GM18873 (cell line): ENCODE measurements around the gene CELF1.
A peak's percentile ranks its signal among the peaks of the same experiment; 100 is the strongest.

Experiments used
- ATAC-seq: cut with Tn5 transposase; IDR thresholded peaks from one replicate; pipeline ENCODE4 v1.9.1; 2021; ENCODE audit warnings: mild to moderate bottlenecking, moderate library complexity, moderate number of reproducible peaks; ENCODE audit not compliant: unreplicated experiment, low FRiP score

The CELF1 gene

GRCh38 chr11:47552566-47553405, at the start of gene CELF1:
TSS of gene CELF1 (minus strand) at chr11:47553132. CDS start at chr11:47499523, 53,609 bp downstream.
- ATAC-seq, result peak; percentile 82

- ATAC-seq, result no peak
Measured at GRCh38 chr11:47599902-47600301, 47.0 kb upstream of the CELF1 start.

DNA sequence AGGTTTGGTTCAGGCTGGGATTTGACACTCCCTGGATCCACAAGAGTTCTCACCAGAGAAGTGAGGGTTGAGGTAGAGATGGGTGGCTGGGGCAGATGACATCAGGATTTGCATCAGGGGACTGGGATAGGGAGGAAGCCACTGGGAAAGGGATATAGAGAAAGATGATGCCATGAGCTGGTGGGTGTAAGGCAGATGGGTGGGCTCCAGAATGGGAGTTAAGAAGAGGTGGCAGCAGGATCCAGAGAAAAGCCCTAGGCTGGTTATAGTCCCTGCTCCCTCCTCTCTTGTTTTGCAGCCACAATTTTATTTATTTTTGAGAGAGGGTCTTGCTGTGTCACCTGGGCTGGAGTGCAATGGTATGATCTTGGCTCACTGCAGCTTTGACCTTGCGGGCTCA, 43.0 kb upstream of the CELF1 start:
- ATAC-seq, result no peak

- ATAC-seq, result no peak
Measured at GRCh38 chr11:47595029-47595428, 42.1 kb upstream of the CELF1 start.

DNA sequence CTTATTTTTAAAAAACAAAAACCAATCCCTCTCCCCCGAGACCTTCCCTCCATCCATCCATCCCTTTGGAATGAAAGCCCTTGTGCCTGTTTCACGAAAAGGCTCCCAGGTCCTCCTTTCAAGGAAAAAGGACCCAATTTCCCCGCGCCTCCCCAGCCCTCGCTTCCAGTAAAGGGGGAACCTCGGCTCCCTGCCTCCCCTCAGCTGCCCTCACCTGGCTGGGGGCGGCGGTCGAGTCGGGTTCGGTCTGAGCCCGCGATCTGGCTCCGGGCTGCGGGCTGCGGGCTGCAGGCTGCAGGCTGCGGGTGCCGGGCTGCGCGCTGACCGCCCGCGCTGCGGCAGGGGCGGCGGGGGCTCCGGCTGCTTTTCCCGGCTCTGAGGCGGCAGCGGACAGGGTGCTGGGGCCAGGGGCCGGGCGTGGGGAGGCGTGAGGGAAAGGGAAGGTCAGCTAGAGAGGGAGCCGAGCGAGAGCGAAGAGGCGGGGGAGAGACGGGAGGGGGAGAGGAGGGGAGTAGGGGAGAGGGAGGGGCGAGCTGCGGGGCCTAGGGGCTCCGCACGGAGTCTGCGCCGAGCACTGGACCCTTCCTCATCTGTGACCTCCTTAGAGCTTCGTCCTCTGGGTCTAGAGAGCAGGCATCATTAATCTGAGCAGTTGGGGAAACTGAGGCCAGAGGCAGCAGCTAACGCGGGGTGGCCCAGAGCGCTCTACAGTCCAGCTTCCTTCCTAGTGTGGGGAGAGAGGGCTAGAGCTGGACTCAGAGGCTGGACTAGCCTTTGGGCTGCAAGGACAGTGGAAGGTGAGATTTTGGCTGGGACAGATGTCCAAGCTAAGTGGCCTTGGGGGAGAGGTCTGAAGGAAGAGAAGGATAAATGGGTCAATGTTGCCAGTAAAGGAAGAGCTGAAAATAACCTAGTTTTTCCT, 41.3 kb upstream of the CELF1 start, which contains the start of gene C1QTNF4:
Gene C1QTNF4 (minus strand): TSS at position 478 of the 922 bp plus-strand sequence. CDS start 3,601 bp downstream, outside the sequence.
- no peak for ATAC-seq

DNA sequence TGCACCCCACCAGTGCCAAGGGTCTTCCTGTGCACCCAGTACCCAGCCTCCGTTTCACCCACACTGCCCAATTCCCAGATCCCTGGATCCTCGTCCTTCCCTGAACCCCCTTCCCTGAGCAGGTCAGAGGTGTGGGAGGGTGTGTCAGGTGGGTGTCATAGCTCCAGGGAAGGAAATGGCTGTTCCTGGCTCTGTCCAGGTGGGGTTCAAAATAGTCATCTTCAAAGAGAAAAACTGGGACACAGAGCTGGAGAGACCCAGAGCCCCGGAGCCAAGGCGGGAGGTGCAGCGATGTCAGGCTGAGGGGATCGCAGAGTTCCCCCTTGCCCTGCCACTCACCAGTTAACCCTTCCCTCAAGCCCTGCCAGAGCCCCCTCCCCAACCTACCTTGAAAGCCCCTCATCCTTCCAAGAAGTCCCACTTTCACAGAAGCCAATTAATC, 40.6 kb upstream of the CELF1 start:
- ATAC-seq, result no peak

DNA sequence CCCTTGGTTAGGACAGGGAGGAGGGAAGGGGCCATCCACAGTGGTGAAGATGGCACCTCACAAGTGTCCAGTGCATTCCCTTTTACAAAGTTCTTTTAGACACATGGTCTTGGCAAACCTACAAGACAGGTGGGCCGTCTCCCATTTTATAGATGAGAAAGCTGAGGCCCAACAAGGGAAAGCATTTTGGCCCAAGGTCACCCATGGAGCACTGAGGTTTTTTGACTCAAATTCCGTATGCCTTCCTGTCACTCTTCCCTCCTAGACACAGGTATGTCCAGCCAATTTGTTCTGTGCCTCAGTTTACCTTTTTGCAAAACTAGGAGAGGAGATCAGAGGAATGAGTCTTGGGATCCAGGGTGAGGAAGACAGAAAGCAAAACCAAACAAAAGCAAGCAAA, 40.0 kb upstream of the CELF1 start:
- ATAC-seq, result no peak

DNA sequence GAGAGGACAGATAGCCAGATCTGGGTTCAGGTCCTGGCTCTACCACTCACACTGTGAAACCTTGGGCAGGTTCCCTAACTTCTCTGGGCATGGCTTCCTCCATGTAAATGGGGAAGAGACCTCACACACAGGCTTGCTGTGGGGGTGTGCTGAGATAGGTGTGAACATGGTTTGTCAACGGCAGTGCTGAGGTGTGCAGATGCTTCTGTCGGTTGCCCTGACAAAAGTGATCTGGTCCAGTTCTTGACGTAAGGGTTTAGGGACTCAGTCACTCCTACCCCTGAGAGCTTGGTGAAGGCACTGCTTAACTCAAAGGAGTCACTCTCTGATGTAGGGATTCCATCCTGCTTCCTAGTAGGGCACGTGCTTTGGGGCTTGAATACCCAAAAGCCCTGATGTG, 39.3 kb upstream of the CELF1 start:
- ATAC-seq, result no peak

GRCh38 chr11:47591764-47592163, 38.8 kb upstream of the CELF1 start:
- no peak for ATAC-seq

- no peak for ATAC-seq
Measured at GRCh38 chr11:47589977-47590861, 37.3 kb upstream of the CELF1 start.

DNA sequence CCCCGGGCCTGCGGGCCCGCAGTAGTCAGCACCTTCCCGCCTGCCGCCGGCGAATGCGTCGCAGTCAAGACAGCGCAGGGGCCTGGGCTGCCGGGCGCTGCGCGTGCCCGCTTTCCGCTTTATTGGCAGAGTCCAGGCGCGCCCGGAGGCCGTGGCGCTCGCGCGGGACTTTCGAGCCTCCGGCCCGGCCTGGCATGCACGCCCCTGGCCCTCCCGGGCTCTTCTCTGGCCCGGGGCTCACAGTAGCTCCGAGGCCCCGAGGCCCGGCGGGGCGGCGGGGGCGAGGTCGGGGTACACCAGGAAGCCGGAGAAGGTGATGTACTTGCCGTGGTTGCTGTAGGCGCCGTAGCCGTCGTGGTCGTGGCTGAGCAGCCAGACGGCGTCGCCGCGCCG, 36.6 kb upstream of the CELF1 start:
- no peak for ATAC-seq

GRCh38 chr11:47589118-47589517, 36.2 kb upstream of the CELF1 start:
- no peak for ATAC-seq

GRCh38 chr11:47587723-47588326, 34.9 kb upstream of the CELF1 start:
- no peak for ATAC-seq

DNA sequence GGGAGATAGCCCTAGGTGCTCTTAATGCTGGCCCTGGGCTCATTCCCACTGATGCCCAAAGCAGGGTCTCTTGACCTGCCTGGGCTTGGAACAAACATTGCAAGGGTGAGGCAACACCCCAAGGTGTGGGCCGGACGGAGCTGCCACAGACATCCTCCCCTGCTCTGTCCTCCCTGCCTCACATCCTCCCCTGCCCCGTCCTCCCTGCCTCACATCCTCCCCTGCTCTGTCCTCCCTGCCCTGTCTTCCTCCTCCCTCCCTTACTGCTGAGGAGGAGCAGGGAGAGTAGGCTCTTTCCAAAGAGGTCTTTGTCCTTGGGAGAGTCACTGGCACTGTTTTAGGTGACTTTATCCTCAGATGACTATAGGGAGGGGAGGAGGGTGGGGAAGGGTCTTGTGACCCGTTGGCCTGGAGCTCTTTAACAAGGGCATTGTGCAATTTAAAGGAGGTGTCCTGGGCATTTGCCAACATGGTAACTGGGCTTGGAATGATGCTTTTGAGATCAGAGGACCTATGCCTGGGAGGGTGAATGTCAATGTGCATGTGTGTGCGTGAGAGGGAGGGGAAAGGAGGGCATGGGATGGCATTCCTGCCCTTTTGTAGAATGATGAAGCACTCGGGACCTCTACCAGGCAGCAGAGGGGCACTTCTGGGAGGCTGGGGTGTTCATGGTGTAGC, 34.2 kb upstream of the CELF1 start:
- ATAC-seq, result no peak

DNA sequence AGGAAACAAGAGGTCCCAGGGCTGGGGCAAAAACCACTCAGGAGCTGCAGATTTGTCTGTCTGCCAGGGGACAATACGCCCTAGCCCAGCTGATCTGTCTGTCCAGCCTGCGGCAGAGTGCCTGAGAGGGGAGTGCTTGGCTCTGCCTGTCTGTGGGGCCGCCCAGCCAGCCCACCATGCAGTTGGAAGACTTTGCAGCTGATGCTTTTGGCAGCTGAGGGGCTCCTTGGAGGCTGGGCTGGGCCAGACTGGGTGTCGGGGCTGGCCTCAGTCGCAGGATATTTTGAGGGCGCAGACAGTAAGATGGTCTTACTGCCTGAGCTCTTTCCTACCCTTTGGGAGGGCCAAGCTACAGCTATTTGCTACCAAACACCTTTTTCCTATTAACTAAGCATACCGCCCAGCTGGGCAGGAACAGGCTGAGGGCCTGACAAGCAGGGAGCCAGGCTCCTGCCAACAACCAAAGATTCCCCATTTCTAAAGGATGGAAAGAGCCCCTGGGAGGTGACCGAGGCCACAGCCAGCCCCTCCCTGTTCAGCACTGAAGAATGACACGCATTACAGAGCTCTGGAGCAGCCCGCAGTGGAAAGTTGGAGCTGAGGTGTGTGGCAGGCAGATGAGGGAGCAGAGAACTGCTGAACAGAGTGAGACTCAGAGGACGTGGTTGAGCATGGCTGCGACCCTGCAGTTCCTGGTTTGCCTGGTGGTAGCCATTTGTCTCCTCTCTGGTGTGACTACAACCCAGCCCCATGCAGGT, 33.3 kb upstream of the CELF1 start, which contains the start of gene FAM180B:
Gene FAM180B (plus strand): TSS at position 581 of the 758 bp plus-strand sequence. CDS start 91 bp downstream, at position 672.
- ATAC-seq, result no peak

DNA sequence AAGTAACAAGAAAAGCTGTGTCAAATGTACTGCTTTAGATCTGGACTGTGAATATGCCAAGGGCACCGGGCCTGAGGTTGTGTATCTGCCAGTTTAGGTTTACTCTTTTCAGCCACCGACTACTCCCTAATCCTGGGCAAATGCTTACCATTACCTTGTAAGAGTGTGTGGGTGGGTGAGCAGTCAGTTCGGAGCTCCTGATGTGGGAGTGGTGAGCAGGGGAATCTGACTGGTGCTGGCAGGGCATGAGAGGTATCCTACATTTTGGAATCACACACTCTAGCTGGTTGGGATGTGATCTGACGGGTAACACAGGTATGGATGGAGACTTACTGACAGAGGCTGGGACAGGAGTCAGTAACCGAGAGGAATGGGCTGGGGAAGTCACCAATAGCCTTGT, 30.9 kb upstream of the CELF1 start:
- no peak for ATAC-seq

GRCh38 chr11:47578524-47579494, 25.9 kb upstream of the CELF1 start, which contains the start of the genes KBTBD4 and NDUFS3:
TSS of gene KBTBD4 (minus strand) at chr11:47578970. CDS start at chr11:47578951, 19 bp downstream.
TSS of gene NDUFS3 (plus strand) at chr11:47579074. CDS start at chr11:47579092, 18 bp downstream.
- peak; percentile 88 for ATAC-seq
